LoVo (cell line): ENCODE measurements around the gene ITPR1.
"Not testable (repeated sequence)": the region's sequence is repeated elsewhere in the genome, so short reads cannot be mapped to it uniquely, and the experiment has no call there.

ENCODE experiments used
- DNase-seq: peaks from one replicate; pipeline ENCODE4 v3.0.0-alpha.2; 2016; ENCODE audit warnings: low spot score

Gene ITPR1

DNA sequence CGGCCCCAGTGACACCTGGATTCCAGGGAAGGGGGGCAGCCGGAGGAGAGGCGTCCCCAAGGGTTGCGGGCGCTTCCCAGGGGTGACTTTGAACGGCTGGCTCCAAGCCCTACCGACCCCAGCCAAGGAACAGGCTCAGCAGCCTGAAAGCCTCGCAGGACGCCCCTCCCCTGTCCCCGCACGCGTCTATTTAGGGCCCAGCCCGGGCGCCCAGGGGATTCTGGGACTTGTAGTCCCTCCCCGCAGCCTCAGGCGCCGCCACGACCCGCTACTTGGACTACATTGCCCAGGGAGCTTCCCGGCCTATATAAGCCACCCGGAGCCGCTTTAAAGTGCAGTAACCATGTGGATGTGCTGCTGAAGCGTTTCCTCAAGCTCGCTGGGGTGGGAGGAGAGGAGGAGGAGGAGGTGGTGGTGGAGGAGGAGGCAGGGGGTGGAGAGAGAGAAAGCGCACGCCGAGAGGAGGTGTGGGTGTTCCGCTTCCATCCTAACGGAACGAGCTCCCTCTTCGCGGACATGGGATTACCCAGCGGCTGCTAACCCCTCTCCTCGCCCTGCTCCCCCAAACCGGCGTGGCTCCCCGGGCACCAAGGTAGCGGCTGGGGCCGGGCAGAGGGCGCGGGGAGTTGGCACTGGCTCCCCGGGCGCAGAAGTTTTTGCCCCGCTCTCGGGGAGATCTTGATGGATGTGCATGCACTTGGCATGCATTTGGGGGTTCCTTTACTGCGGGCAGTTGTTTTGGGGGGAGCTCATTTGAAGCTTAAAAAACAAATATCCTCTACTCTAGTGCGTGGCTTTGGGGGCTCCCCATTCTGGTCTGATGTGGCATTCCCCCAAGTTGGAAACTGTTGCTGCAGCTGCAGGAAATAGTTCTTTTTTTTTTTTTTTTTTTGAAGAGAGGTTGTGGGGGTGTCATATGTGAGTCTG is at the start of gene ITPR1:
ITPR1 (plus strand) TSS at position 335 of the 927 bp plus-strand sequence. CDS start 23,144 bp downstream, outside the sequence.
- DNase-seq: peak; percentile 99

- no peak for DNase-seq
Measured at GRCh38 chr3:4447295-4447999, 45.7 kb upstream of the ITPR1 start.

GRCh38 chr3:4448187-4448586 is 45.0 kb upstream of the ITPR1 start:
- no peak for DNase-seq

- DNase-seq: no peak
Measured at GRCh38 chr3:4449043-4449805, 43.9 kb upstream of the ITPR1 start.

DNA sequence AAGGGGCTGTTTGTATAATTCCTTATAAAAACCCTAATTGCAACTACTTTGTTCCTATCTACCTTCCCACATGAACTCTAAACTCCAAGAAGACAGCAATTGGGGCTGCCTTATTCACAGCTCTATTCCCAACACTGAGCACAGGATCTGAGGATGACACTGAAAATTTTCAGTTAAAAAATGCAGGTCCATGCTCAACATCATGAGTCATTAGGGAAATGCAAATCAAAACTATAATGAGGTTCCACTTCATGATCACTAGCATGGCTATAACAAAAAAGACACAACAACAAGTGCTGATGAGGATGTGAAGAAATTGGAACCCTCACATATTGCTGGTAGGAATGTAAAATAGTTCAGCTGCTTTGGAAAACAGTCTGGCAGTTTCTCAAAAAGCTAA is 39.0 kb upstream of the ITPR1 start:
- no peak for DNase-seq

GRCh38 chr3:4456780-4457179 is 36.4 kb upstream of the ITPR1 start:
- not testable (repeated sequence) for DNase-seq

- DNase-seq: no peak
Measured at GRCh38 chr3:4458961-4459360, 34.2 kb upstream of the ITPR1 start.

DNA sequence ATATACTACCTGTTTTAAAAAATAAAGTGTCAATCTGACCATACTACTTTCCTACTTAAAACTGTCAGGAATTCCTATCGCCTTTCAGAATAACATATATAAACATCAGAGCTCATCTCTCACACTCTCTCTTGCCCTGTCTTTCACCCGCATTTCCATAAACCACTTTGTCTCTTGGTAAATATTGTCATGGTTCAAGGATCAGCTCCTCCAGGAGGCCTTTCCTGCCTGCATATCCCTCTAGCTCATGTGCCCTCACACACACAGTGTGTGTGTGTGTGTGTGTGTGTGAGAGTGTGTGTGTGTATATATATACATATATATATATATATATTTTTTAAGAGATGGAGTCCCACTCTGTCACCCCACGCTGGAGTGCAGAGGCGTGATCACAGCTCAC is 32.8 kb upstream of the ITPR1 start:
- no peak for DNase-seq

DNA sequence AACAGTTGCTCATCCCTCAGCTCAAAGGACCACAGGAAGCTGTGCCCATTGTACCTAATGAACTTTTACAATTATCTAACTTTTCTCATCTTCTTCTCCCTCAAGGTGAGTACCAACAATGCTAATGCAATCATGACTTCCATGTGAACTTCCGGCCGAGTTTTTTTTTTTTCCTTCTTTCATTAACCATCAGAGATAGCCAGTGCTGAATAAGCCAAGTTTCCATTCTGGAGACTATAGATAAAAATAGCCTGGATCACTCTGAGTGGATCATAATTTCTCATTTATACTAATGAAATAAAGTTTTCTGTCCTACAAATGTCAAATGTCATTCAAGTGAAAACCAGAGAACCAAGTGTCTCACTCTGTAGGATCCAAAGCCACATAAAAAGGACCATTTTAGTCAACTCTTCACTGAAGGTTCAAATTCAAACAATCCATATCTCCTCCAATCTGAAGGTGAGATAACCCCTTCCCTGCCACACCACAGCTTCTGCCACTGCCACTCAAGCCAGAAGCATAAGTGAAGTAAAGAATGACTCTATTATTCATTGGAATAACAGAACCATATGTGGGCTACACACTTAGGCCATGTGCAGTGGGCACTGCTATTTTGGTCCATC is 31.6 kb upstream of the ITPR1 start:
- DNase-seq: no peak

DNA sequence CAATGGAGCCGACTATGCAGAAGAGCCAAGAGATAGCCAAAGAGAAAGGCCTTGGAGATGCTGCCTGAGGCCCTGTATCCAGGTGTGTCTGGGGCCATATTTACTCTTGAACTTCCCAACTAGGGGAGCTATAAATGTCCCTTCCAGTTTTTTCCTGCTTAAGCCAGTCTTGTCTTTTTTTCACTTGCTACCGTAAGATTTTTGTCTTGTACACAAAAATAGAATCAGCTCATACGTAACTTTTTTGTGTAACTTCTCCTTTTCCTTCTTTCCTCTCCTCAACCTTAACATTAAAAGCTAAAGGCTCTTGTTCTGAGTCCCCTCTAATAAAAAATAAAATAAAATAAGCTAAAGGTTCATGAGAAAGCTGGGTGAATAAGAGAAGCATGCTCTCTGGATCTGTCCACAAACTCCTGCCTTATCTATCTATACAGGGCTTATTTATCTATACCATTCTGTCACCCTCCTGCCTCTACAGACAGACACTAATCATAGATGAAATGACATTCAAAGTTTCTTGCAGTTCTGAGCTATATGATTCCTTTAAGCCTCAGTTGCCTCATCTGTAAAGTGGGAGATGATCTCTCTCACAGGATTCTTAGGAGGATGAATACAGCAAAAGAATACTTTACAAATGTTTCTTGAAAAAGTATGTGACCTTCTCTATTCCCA is 30.6 kb upstream of the ITPR1 start:
- no peak for DNase-seq

DNA sequence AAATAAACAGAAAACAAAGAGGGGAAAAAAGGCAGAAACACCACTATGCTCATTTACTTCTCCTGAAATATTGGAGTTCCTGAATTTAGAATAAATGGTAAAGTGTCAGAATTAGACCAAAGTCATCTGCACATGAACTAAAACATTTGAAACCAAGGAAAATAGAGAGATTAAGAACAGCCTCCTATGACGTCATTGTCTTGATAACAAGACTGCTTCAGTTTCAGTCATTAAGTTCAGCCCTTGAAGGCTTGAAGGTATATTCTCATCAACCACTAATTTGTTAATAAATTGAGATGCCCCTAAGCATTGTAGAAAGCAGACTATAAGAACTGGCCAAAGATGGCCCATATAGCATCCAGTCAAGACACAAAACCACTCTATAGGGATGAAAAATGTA is 28.6 kb upstream of the ITPR1 start:
- DNase-seq: no peak

- DNase-seq: peak; percentile 83
Measured at GRCh38 chr3:4466741-4467521, 26.2 kb upstream of the ITPR1 start, which contains the start of gene SUMF1. Gene SUMF1, minus strand, starts transcription at chr3:4467269. Its CDS starts 24 bp downstream, at chr3:4467245.

DNA sequence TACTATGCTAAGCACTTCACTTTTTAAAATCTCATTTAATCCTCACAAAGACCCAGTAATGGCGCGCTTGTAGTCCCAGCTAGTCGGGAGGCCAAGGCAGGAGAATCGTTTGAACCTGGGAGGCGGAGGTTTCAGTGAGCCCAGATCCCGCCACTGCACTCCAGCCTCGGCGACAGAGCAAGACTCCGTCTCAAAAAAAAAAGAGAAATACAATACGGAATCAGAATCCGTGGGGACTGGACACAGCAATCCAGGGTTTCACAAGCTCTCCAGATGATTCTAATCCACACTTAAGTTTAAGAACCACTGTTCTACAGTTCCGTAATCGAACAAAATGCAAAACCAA is 25.7 kb upstream of the ITPR1 start:
- no peak for DNase-seq

DNA sequence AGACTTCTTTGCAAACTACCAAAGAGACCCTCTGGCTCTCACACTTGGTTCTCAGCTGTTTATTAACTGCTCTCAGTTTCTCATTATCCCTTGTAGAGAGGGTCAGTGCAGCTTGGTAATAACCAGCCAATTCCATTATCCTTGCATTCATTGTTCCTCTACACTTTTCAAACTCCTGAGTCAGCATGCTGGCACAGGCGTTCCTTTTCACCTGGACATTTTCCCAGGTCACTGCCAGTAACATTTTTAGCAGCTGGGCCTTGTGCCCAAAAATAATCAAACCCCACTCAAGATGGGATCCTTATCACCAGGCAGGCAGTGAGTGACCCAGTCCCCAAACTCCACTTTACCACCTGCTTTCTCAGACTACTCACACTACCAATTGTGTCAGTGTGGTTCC is 21.2 kb upstream of the ITPR1 start:
- DNase-seq: no peak

- no peak for DNase-seq
Measured at GRCh38 chr3:4472312-4472711, 20.8 kb upstream of the ITPR1 start.

DNA sequence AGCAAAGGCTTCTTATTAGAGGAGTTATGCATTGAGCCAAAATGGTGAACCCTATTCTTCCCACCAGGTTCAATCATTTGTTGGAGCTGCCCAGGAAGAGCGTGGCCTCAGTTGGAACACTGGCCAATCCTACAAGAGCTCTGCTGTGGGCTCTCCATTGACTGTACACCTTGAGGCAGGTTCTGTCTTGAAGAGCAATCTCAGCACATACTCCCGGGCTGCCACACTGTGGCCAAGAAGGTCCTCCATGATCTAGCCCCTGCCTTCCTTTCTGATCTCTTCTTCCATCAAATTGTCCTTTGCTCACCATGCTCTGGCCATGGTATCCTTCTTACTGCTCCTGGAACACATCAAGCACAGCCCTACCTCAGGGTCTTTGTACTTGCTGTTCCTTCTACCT is 20.4 kb upstream of the ITPR1 start:
- no peak for DNase-seq

GRCh38 chr3:4474683-4475490 is 18.3 kb upstream of the ITPR1 start:
- DNase-seq: no peak

GRCh38 chr3:4475804-4476203 is 17.3 kb upstream of the ITPR1 start:
- no peak for DNase-seq

GRCh38 chr3:4476496-4476895 is 16.7 kb upstream of the ITPR1 start:
- no peak for DNase-seq

DNA sequence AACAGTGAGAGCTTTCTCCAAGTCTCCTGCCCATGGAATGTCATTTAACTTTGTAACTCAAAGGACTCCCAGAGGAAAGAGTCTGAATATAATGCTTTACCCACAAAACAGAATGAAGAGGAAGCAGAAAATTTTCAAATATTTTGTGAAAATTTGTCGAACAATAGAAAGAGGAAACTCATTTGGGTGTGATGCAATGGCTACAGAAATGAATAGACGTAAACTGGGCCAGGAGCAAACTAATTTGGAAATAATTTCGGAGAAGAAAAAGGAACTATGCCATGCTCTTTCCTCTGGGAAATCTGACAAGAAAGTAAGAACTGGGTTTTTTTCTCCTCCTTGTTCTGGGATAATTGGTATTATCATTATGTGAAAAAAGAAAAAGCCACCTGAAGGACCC is 14.9 kb upstream of the ITPR1 start:
- no peak for DNase-seq
